ENCODE measurements around the gene SMARCA2.

SMARCA2 gene

DNA sequence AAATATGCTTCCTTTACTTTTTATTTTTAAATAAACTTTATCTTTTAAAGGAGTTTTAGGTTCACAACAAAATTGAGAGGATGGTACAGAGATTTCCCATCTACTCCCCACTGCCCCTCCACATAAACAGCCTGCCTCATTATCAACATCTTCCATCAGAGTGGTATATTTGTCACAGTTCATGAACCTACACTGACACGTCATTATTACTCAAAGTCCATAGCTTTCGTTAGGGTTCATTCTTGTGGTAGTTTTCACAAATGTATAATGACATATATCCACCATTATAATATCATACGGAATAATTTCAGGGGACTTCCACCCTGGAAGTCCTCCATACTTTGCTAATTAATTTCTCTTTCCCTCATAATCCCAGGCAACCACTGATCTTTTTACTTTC lies 204.9 kb downstream of the SMARCA2 start:
- DNase-seq, result no peak

- DNase-seq, result no peak
Measured at GRCh38 chr9:2227144-2227867, 212.2 kb downstream of the SMARCA2 start.

- no peak for DNase-seq
Measured at GRCh38 chr9:2228132-2228531, 213.0 kb downstream of the SMARCA2 start.

GRCh38 chr9:2228641-2229040 lies 213.5 kb downstream of the SMARCA2 start:
- no peak for DNase-seq

DNA sequence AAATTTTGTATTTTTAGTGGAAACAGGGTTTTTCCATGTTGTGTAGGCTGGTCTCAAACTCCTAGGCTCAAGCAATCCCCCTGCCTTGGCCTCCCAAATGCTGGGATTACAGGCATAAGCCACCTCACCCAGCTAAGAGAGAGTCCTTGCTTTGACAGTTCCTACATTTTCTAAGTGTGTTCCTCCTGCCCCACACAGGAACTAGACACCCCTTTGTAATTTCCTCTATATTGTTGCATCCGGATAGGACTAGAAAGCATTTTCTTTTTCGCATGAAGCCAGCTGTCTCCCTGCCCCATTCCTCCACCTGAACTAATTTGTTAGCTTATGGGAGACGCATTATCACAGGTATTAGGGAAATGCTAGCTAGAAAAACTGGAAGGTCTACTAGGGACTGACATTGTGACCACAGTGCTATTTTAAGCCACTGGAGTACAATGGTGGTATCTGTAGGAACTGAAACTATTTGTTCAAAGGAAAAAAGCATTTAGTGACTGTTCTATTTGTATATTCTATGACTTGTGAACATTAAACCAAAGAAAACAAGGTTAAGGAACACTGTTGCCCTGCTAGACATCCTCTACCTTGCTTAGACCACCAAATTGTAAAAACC lies 214.1 kb downstream of the SMARCA2 start:
- no peak for DNase-seq

DNA sequence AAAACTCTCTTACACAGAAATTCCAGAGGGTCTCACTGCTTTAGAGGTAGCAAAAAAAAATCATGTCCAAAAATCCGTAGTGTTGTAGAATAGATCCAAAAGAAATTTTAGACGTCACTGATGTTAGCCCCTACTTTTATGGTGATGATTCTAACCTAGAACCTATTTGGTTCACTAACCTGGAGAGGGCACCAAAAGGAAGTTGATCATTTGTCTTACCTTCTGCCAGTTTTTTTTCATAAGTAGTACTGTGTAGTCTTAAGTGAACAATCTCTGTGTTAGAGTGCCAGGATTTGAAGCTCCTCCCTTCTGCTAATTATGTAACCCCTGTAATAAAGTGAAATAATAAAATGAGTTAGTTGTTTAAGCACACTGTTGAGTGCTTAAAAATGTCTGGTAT lies 215.2 kb downstream of the SMARCA2 start:
- DNase-seq, result no peak

- no peak for DNase-seq
Measured at GRCh38 chr9:2231101-2231500, 216.0 kb downstream of the SMARCA2 start.

- DNase-seq, result no peak
Measured at GRCh38 chr9:2231829-2232228, 216.7 kb downstream of the SMARCA2 start.

GRCh38 chr9:2233274-2233673 lies 218.1 kb downstream of the SMARCA2 start:
- DNase-seq, result no peak

GRCh38 chr9:2234371-2234893 lies 219.3 kb downstream of the SMARCA2 start:
- DNase-seq, result no peak

GRCh38 chr9:2235623-2236022 lies 220.5 kb downstream of the SMARCA2 start:
- no peak for DNase-seq

GRCh38 chr9:2236850-2237249 lies 221.7 kb downstream of the SMARCA2 start:
- no peak for DNase-seq

- no peak for DNase-seq
Measured at GRCh38 chr9:2241461-2241835, 226.3 kb downstream of the SMARCA2 start.

GRCh38 chr9:2241836-2242741 lies 226.9 kb downstream of the SMARCA2 start:
- DNase-seq, result peak; percentile 48 to 67

DNA sequence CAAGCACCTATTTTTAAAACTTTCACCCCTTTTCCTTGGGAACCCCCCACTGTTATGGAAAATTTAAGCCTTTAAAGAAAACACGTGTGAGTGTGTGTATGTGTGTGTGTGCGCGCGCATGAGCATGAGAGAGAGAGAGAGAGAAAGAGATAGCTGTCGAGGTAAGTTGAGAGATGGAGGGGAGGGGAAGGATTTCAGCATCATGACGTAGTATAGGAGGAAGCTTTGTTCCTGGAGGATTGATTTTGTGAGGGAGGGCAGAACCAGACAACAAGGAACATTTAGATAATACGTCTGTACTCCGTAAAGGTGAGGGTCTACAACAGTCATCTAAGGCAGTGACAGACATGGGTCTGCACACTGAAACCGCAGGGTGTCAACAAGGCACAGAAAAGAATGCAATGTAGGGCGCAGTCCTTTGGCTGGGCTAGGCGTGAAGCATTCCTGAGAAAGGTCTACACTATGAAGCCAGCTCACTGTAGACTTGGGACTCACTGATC lies 227.7 kb downstream of the SMARCA2 start:
- no peak for DNase-seq

Data from CD4-positive, alpha-beta T cell treated with Interleukin-1 beta for 1 hour (primary cell).